IMR-90 (cell line): ENCODE data around the gene SEZ6L2. TPM values are rescaled to one million over a fixed set of nuclear protein-coding genes. Genes with fewer than 3 reads are reported as not detected.
A peak's percentile ranks its signal among the peaks of the same experiment; 100 is the strongest.

Experiments used
- MAZ ChIP-seq: IDR thresholded peaks from 2 replicates; pipeline ENCODE4 v1.6.1; 2012; ENCODE audit warnings: low read depth, mild to moderate bottlenecking, low read length, improper control_type of control experiment, moderate library complexity, borderline replicate concordance
- RCOR1 ChIP-seq: IDR thresholded peaks from 2 replicates; pipeline ENCODE4 v1.6.1; 2012; ENCODE audit warnings: mild to moderate bottlenecking, low read length, improper control_type of control experiment; ENCODE audit not compliant: insufficient replicate concordance
- RFX5 ChIP-seq: IDR thresholded peaks from 2 replicates; pipeline ENCODE4 v1.8.0; 2012; ENCODE audit warnings: low read depth, mild to moderate bottlenecking, low read length, moderate library complexity
- polyA plus RNA-seq, 3 experiments: library from polyadenylated mRNA; depleted of rRNA; stranded (reverse); fragments of >200 nt; gene quantifications; 2 replicates each; pipeline ENCODE4 v1.2.3, GENCODE V29; 2012; ENCODE audit warnings: low replicate concordance in 1 of 3
- total RNA-seq: library from RNA; depleted of rRNA; stranded (reverse); fragments of >200 nt; gene quantifications from 2 replicates; pipeline ENCODE4 v1.2.3, GENCODE V29; 2012

SEZ6L2 gene
- total and polyA plus RNA-seq, 2 of the 4 experiments (the other 2 are of a cell fraction): 0.72 to 10.5 TPM

DNA sequence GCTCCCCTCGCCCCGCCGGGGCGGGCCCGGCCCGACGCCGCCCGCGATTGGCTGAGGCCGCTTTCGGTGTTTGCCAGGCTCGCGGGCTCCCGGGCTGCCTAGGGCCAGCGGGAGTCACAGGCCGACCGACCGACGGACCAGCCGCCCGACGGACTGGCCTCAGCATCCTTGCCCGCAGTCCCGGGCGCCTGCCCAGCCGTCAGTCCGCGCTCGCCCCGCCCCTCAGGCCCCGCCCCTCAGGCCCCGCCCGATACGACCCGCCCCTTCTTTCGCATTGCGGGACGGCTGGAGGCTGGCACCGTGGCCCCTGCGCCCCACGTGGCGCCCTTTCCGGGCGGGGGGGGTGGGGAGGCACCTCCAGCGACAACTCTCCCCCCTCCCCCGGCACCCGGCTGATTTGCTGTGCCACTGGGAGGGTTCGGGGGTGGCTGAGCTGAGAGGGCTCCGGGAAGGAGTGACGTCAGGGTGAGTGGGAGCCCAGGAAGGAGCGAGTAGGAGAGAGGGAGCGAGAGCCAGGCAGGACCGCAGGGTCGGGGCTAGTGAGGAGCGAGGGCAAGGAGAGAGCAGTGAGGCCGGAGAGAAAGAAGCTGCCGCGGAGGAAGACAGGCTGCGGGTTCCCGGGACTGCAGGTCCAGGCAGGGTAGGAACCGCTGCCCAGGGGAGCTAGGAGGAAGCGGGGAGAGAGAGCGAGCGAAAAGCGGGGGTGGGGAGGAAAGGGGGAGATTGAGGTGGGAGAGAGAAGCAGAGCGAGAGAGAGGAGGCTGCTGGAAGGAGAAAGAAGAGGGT lies 945 bp upstream of the SEZ6L2 start, which contains the start of gene ASPHD1 (continued):
- peak; percentile 90 for TF ChIP-seq MAZ
- no peak for TF ChIP-seq RFX5
- TF ChIP-seq RCOR1: no peak
